ENCODE results near the gene DPP4.

GRCh38 chr2:161990741-161991140 is 83.3 kb downstream of the DPP4 start:
- no peak for TF ChIP-seq CTCF (optimal IDR thresholded peaks at IDR 0.05 in 1 of 3, IDR thresholded peaks at IDR 0.05 in 1 of 3, conservative IDR thresholded peaks at IDR 0.05 in 1 of 3; ENCODE audit: extremely low read depth in 1 of 3, insufficient read depth in 2 of 3, low read length in 3 of 3)
- no peak for TF ChIP-seq EZH2 (IDR thresholded peaks at IDR 0.05; ENCODE audit: low read length)

Data from keratinocyte (primary cell).